DMS153 treated with DMSO at 0.1 percent for 48 hours (cell line): ENCODE results near the gene UMAD1.

Experiments
- DNase-seq: peaks from one replicate; lab custom pipeline; 2025; ENCODE audit not compliant: unreplicated experiment; lab: John Stamatoyannopoulos, UW

UMAD1 gene

DNA sequence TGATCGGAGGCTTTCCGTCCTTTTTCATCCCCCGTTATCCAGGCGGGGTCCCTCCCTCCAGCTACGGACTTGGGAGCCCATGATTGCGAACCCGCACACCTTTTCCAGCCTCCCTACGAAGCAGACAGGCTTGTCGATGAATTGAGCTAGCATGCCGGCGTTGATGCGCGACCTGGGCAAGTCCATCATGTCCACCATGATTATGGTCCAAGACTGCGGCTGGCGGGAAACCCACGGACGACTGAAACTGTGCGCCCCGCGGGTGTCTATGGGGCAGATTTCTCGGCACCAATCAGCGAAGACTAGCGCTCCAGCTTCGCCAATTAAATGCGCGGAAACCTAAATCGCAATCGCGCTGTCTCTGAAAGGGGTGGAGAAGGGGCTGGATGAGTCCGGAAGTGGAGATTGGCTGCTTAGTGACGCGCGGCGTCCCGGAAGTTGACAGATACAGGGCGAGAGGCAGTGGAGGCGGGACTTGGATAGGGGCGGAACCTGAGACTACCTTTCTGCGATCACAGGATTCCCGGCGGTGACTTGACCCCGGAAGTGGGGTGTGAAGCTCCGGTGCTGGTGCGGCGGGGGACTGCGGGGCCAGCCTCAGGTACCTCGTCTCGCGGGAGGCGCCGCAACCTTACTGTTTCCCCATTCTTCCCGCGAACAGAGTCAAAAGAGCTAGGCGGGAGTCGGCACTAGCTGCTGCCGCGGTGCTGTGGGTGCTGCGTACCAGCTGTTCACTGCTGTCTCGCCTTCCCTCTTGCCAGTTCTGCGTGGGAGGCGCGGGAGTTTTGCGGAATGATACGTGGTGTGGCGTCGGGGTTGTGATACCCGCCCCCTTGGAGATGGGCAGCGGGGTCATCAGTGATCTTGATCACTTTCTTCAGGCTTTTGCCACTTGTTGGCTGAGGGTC is at the start of gene UMAD1:
TSS of gene UMAD1 (plus strand) at position 532 of the 908 bp plus-strand sequence. CDS start 32,620 bp downstream, outside the sequence.
- DNase-seq = peak; percentile 100

DNA sequence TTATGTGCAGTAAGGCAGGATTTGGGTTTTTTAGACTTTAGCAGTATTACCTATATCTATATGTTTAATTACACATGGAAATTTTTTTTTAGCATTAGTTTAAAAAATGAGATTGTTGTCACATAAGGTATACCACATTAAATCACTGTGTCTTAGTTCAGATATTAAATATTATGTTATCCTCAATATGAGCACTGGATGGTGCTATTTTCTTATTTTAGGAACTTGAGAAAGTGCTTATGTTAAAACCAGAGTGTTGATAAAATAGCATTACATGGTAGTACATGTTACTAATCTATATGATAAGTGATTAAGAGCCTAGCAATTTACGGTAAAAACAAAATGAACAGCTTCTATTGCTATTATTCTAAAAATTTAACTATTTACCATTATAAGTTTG is 45.1 kb upstream of the UMAD1 start:
- peak; percentile 13 for DNase-seq

DNA sequence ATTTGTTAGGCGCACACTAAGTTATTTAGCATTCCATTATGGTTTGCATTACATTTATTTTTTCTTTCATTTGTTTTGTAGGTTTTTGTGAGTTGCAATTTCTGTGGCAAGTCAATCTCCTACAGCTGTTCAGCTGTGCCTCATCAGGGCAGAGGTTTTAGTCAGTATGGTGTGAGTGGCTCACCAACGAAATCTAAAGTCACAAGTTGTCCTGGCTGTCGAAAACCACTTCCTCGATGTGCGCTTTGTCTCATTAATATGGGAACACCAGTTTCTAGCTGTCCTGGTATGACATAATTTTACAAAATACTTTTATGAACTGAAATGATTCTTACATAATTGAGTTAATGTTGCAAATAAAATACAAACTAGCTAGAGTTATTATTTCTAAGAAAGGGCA is 44.4 kb upstream of the UMAD1 start:
- DNase-seq = no peak

DNA sequence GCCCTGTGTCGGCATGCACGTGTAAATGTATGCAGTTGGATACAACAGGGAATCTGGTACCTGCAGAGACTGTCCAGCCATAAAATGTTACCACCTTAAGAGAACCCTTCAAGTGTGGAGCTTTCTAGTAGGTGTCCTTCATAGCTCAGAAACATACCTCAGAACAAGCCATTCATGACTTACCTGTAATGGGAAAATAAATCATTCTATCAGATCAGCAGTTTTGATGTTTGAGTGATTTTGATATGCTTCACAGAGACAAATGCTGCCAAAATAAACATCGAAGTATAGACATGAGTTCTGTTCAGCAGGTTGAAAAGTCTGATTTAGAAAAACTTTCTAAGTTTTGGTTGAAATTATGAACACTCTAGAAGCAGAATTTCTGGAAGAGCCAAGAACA is 33.5 kb upstream of the UMAD1 start:
- no peak for DNase-seq

DNA sequence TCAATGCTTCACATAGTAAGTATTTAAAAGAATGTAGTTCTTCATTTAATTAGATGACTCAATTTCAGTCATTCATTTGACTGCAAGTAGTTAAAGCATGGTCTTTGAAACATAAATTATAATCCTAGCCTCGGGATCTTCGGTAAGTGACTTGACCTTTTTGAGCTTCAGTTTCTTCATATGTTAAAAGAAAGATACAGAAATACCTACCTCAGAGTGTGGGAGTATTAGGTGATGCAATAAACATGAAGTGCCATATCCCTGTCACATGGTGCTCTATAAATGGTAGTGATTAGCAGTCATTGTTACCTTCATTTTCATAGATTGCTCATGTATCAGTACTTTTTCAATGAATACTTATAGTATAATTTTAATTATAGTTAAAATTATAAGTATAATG is 31.2 kb upstream of the UMAD1 start:
- DNase-seq = no peak

DNA sequence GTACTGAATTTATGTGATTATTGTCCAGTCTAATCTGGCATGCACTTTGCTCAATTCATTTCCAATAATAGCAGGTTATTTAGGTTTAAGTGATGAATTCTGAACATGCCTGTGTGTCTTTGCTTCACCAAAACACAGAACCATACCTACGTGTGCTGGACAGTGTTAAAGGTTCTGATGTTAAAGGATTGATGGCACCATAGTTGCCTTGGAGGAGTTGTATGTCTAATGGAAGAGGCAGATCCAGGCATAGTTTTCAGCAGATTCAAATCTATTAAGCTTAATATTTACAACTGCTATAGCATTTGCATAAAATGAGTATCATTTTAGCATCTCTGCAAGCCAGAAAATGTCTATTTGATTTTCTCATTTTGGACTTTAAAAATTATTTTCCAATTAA is 28.0 kb upstream of the UMAD1 start:
- DNase-seq = no peak

DNA sequence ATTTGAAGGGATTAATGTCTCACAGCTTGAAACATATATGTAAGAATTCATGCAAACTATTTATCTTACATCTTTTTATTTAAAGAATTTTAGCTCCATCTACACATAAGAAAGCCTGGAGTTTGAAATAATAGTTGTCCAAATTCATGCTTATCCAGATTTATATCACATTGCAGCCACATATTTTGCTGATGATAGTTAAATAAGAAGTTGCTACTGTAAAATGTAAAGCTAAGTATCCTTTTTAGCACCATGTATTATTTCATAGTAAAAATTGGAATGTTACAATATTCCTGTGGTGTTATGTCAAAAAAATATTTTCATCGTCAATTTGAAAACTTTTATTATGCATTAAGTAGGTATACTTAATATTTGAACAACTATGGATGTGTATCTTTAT is 27.3 kb upstream of the UMAD1 start:
- DNase-seq = no peak

DNA sequence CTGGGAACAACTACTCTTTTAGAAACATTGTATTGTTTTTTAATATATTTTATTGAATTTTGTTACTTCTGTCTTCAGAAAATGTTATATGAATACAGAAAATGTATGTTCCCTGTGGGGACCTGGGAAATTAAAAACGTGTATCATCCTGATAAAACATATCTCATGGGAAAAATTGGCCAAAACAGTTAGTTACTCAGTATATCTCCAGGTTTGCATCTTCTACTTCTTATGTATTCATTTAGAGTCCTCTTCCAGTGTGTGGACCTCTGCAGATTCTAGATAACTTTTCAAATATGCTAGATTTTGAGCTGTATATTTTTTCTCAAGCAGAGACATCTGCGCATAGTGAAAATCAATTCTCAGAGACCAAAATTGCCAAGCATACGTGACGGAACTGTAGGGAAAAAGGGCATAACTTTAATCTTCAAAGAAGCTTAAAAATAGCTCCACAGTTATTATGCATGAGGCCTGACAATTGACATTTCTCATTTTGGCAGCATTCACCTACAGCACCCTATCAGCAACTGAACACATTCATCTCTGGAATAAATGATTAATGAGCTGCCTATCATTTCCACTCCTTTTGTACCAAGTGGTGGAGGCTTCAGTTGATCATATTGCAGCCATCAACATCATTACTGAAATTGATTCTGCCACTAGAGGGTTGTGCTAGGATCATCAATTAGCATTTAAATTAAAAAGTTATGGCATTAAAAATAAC is 26.4 kb upstream of the UMAD1 start:
- DNase-seq = no peak

DNA sequence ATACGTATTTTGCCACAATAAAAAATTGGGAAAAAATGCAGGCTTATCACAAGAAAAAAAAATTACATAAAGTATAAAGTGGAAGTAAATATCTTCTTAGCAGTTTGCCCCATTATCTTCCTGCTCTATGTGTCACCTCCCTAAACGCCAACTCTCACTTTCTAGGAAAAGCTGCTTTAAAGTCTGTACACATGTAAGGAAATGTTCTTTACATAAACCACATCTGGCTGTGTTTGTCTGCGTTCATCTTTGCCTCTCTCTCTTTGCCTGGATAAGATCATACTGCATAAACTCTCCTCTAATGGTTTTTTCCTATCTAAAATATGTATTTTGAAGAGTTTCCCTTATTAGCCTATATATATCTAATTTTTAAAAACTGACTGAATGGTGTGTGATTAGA is 23.0 kb upstream of the UMAD1 start:
- DNase-seq = no peak

DNA sequence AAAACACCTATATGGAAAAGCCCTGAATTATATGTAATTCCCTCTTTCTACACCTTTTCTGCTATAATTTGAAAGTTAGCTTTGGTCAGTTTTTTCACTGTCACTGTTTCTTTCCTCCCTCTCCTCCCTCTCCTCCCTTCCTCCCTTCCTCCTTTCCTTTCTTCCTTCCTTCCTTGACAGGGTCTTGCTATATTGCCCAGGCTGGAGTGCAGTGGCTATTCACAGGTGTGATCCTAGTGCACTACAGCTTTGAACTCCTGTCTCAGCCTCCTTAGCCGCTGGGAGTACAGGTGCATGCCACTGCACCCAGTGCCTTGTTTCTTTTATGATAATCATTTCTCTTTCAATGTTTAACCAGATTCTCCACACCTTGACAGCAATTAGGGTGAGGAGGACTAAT is 22.1 kb upstream of the UMAD1 start:
- no peak for DNase-seq

DNA sequence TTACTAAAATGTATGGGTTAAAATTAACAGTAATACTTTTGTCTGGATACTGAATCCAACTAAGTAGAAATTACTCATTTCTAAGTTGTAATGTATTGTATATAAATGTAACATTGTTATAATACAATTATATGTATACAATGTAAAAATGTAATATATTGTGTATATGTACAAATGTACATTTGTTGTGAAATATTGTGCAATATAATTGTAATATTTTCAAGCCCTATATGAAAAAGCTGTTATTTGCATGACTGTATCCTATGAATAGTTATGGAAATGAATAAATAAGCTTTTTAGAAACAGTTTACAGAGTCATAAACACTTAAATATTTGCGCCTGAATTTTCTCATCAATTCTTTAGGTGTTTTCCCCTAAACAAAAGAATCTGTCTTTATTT is 20.3 kb upstream of the UMAD1 start:
- no peak for DNase-seq

DNA sequence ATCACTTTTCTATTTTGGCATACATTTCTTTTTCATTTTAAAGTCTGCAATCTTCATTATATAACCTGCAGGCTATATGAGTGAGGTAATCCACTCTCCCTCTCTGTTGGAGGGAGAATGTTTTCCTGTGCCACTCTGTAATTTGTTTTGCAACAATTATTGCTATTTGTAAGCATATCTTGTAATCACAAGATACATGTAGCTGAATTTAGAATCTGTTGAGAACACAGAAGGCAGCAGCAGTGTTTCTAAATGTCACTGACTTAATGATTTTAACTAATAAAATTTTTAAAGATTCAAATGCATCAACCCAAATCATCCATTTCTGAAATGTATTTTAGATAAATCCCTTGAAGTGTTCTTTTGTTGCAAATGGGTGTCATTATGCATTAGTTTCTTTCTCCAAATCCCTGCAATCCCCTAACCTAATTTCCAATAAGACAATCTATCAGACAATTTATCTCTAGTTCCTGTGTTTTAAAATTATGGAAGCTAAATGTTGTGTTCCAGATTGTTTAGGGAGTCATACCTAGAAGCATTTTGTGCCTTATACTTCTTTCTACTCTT is 19.8 kb upstream of the UMAD1 start:
- DNase-seq = no peak

DNA sequence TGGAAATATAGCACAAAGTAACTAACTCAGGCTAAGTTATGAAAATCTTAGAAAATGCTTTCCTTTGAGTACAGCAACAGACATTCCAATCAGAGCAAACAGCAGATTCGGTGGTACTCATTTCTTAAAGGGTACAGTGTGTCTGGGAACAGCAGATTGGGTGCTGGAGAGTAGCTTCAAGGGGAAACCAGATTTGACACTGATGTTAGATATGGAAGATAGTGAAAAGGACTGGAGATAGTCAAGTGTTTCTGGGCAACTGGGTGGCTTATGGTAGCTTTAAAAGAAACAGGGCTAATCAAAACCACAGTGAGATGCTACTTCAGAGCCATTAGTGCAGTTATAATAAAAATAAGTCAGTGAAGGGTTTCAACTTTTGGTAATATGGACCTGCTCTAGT is 12.1 kb upstream of the UMAD1 start:
- no peak for DNase-seq

DNA sequence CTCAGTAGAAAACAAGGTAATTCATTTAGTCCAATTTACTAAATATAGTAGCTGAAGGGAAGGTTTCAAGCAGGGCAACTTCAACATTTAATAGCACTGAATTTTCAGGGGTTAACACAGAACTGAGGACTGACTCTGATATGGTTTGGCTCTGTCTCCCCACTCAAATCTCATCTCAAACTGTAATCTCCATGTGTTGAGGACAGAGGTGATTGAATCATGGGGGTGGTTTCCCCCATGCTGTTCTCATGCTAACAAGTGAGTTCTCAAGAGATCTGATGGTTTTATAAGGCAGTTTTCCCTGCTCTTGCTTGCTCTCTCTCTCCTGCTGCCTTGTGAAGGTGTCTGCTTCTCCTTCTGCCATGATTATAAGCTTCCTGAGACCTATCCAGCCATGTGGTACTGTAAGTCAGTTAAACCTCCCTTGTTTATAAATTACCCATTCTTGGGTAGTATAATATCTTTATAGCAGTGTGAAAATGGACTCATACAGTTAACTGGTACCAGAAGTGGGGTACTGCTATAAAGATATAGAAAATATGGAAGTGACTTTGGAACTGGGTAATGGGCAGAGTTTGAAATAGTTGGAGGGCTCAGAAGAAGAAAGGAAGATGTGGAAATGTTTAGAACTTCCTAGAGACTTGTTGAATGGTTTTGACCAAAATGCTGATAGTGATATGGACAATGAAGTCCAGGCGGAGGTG is 9.8 kb upstream of the UMAD1 start:
- DNase-seq = no peak

DNA sequence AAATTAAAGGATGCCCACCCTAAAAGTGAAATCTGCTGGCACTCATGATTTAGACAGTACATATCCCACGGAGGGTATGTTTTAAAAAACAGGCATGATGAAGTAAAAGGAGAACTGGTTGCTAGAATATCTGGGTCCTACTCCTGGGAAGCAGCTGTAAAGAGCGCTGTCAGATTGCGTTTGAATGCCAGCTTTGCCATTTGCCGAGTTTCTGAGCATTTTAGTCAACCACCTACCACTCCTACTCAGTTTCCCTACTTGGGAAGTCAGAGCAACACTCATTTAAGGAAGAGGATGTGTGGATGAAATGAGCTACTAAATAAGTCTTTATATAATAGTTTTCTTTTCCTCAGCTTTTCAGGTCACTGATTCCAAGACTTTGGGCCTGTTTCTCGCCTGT is 1.1 kb upstream of the UMAD1 start:
- no peak for DNase-seq

DNA sequence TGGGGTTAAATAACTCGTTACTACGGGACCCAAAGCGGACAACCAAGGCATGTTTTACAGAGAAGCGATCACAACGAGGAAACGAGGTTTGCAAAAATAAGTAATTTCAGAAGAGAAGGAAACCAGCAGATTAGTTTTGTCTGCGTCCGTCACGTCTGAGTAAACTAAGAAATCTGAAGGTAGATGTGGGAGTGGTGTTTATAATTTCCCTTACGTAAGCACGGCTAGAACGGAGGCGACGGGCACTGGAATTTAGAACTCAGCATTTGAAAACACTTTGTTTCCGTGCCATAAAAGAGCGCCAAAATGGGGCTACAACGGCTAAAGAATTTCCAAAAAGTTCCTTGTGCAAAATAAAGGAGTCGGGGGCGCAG is 718 bp upstream of the UMAD1 start:
- no peak for DNase-seq

DNA sequence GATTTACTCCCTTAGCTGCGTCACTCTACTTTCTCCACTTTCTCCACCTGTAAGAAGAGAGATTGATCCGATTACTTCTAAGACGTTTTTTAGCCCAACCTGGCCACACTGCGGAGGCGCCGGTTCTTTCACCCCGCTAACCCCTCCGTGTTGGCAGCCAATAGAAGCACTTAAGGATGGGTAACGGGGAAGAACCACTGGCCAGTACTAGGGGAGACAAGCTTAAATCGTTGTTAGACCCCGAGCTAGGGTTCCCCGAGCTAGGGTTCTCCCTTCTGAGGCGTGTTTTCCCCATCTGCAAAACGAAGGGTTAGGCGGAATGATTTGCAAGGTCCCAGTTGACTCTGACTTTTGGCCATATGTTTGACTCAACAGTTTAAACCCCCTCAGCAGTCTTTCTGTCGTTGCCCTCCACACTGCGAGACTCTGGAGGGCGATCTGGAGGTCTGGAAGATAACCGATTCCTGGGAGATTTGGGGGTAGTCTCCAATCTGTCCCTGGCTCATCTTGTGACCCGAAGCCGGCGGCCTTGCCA is 644 bp downstream of the UMAD1 start:
- no peak for DNase-seq

DNA sequence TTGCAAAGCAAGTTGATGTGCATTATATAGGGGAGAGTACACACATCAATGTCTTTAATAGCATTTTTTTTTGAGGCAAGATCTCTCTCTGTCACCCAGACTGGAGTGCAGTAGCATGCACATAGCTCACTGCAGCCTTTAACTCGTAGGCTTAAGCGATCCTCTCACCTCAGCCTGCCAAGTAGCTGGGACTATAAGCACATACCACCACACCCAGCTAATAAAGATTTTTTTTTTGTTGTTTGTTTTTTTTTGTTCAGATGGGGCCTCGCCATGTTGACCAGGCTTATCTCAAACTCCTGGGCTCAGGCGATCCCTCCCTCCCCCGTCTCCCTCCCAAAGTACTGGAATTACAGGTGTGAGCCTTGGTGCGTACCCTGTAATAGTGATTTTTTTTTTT is 1.5 kb downstream of the UMAD1 start:
- no peak for DNase-seq

DNA sequence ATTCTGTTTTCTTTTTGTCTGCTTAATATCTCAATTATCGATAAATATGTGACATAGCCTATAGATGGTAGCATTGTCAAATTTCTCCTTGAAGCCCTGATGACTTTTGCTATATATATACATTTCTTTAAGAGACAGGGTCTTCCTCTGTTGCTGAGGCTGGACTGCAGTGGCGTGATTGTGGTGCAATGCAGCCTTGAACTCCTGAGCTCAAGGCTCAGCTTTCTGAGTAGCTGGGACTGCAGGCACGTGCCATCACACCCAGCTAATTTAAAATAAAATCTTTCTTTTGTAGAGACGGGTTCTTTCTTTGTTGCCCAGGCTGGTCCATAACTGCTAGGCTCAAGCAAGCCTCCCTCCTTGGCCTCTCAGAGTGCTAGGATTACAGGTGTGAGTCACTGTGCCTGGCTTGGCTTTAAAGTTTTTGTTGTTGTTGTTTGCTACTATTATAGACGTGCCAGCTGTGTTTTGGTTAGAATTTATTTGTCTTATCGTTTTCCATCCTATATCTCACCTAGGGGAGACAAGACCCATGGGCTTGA is 7.0 kb downstream of the UMAD1 start:
- DNase-seq = no peak

DNA sequence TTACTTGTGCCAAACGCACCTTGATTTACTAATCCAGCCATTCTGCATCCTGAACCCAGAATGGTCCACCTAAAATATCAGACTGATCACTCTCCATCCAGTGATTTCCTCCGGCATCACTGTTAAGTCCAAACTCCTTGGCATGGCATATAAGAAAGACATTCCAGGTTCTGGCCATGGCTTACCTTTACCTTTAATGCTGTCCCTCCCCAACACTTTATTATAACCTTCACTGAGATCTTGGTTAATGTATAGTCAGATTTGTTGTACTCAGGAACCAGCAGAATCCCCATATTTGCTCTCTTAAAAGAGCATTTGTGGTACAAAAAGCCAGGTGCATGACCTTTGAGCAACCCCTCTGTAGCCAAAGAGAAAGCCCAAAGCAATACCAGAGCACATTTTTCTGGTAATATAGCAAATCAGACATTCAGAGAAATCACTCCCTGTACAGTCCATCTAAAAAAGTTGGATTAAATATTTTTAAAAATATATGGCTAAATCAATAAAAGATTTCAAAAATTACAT is 10.2 kb downstream of the UMAD1 start:
- no peak for DNase-seq

DNA sequence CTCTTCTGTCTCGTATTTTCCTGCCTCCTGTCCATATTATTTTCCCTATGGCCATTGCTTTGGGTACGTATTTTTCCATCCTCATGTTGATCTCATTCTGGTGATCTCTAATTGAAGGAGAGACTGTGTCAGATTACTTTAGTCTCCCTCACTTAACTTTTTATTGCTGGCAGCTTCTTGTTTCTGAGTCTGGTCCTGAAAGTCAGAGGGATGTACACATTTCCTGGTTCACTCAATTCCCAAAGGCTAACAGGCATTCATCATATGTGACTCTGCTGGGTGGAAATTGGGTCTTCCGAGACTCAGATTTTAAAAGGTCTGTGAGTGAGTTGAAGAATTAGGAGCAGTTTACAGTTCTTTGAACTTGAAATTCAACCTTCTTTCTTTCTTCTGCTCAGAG is 10.9 kb downstream of the UMAD1 start:
- no peak for DNase-seq
